ENCODE results near the gene SCYGR4. TPM values are rescaled to one million over a fixed set of nuclear protein-coding genes. Genes with fewer than 3 reads are reported as not detected.

Gene SCYGR4
- total RNA-seq, 4 donors from 2014 or later = not detected

GRCh38 chr2:227602358-227602757 lies 14.9 kb upstream of the SCYGR4 start:
- Histone ChIP-seq H3K27me3 (no peaks in the 10 kb centered on the region), H3K4me1 (no peaks in the 10 kb centered on the region), H3K27ac (no peak overlapping the region), H3K36me3 (no peaks in the 10 kb centered on the region), H3K4me3 (no peak overlapping the region), H3K9me3 (no peaks in the 10 kb centered on the region)
- TF ChIP-seq POLR2A (IDR thresholded peaks at IDR 0.05) = no peak
- TF ChIP-seq CTCF (IDR thresholded peaks at IDR 0.05 in 4 of 5, conservative IDR thresholded peaks at IDR 0.05 in 1 of 5) = no peak
- no peak for DNase-seq
- in situ Hi-C loops (cut with MboI; ENCODE audit: low sequenced_read_pairs in 4 of 4) = no loop called here
- no peak for ATAC-seq
- intact Hi-C loops (cut with DNase I; ENCODE audit: low total_unique reads) = no loop called here

GRCh38 chr2:227606476-227606875 lies 10.8 kb upstream of the SCYGR4 start:
- no peaks in the 10 kb centered on the region for H3K27me3 ChIP-seq
- no peak for TF ChIP-seq POLR2A (IDR thresholded peaks at IDR 0.05)
- TF ChIP-seq CTCF (IDR thresholded peaks at IDR 0.05 in 4 of 5, conservative IDR thresholded peaks at IDR 0.05 in 1 of 5) = no peak
- ATAC-seq = no peak
- H3K4me1 ChIP-seq = no peaks in the 10 kb centered on the region
- H3K4me3 ChIP-seq = no peak overlapping the region
- H3K36me3 ChIP-seq = no peaks in the 10 kb centered on the region
- no peak overlapping the region for H3K27ac ChIP-seq
- in situ Hi-C loops (cut with MboI; ENCODE audit: low sequenced_read_pairs in 4 of 4) (no loop called here), intact Hi-C loops (cut with DNase I; ENCODE audit: low total_unique reads) (no loop called here)
- no peak for DNase-seq
- H3K9me3 ChIP-seq = no peaks in the 10 kb centered on the region

- Histone ChIP-seq H3K36me3 (no peaks in the 10 kb centered on the region), H3K4me1 (no peaks in the 10 kb centered on the region), H3K4me3 (no peak overlapping the region), H3K27me3 (no peaks in the 10 kb centered on the region), H3K27ac (no peak overlapping the region), H3K9me3 (no peaks in the 10 kb centered on the region)
- DNase-seq = no peak
- TF ChIP-seq POLR2A (IDR thresholded peaks at IDR 0.05) (no peak), CTCF (IDR thresholded peaks at IDR 0.05 in 4 of 5, conservative IDR thresholded peaks at IDR 0.05 in 1 of 5) (no peak)
- in situ Hi-C loops (cut with MboI; ENCODE audit: low sequenced_read_pairs in 4 of 4) = no loop called here
- no peak for ATAC-seq
- intact Hi-C loops (cut with DNase I; ENCODE audit: low total_unique reads) = no loop called here
Measured at GRCh38 chr2:227607941-227608340, 9.4 kb upstream of the SCYGR4 start.

- H3K4me3 ChIP-seq = no peak overlapping the region
- H3K4me1 ChIP-seq = no peaks in the 10 kb centered on the region
- intact Hi-C loops (cut with DNase I; ENCODE audit: low total_unique reads) = no loop called here
- DNase-seq (no peak), ATAC-seq (no peak)
- TF ChIP-seq POLR2A (IDR thresholded peaks at IDR 0.05) (no peak), CTCF (IDR thresholded peaks at IDR 0.05 in 4 of 5, conservative IDR thresholded peaks at IDR 0.05 in 1 of 5) (no peak)
- H3K27me3 ChIP-seq = no peaks in the 10 kb centered on the region
- in situ Hi-C loops (cut with MboI; ENCODE audit: low sequenced_read_pairs in 4 of 4) = no loop called here
- H3K36me3 ChIP-seq = no peaks in the 10 kb centered on the region
- H3K27ac ChIP-seq = no peak overlapping the region
- no peaks in the 10 kb centered on the region for H3K9me3 ChIP-seq
Measured at GRCh38 chr2:227608561-227609338, 8.5 kb upstream of the SCYGR4 start.

GRCh38 chr2:227610123-227610522 lies 7.2 kb upstream of the SCYGR4 start:
- no peak overlapping the region for H3K27ac ChIP-seq
- no peaks in the 10 kb centered on the region for H3K9me3 ChIP-seq
- TF ChIP-seq CTCF (IDR thresholded peaks at IDR 0.05 in 4 of 5, conservative IDR thresholded peaks at IDR 0.05 in 1 of 5) (no peak), POLR2A (IDR thresholded peaks at IDR 0.05) (no peak)
- in situ Hi-C loops (cut with MboI; ENCODE audit: low sequenced_read_pairs in 4 of 4) (no loop called here), intact Hi-C loops (cut with DNase I; ENCODE audit: low total_unique reads) (no loop called here)
- H3K27me3 ChIP-seq = no peaks in the 10 kb centered on the region
- no peaks in the 10 kb centered on the region for H3K36me3 ChIP-seq
- H3K4me3 ChIP-seq = no peak overlapping the region
- ATAC-seq (no peak), DNase-seq (no peak)
- no peaks in the 10 kb centered on the region for H3K4me1 ChIP-seq
